ENCODE measurements around the gene PARN. TPM values are rescaled to one million over a fixed set of nuclear protein-coding genes. Genes with fewer than 3 reads are reported as not detected.
A peak's percentile ranks its signal among the peaks of the same experiment; 100 is the strongest.

PARN gene
- total RNA-seq, 1 experiment from 2014 or later, result 57.8 TPM

DNA sequence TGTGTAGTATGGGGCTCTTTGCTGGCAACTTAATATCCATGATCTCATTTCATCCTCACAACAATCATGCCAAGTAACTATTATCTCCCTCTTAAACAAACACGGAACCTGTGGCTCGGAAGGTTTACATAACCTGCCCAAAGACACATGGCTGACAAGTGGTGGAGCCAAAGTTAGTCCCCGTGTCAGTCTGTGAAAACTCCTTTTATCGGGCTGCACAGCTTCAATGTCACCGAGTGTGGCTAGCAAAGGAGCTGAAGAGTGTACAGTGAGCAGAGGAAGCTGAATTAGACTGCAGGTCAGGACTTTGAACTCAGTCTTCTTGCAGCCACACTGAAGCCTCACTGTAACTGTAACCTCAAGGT, 80.3 kb downstream of the PARN start:
- no peak for ATAC-seq
- BruUV-seq (replicated peaks), result TSS peak; percentile 16
- Histone ChIP-seq H3K4me3 (ENCODE audit: low read depth in 2 of 2, low read length in 2 of 2) (no peak overlapping the region), H3K27me3 (ENCODE audit: control insufficient read depth, insufficient read depth, low read length) (no peaks in the 10 kb centered on the region), H3K36me3 (ENCODE audit: control insufficient read depth, insufficient read depth, low read length) (peaks cover 12% of the 10 kb centered on the region), H3K27ac (ENCODE audit: low read length) (no peak overlapping the region), H3K4me1 (ENCODE audit: control insufficient read depth, insufficient read depth, low read length) (0 out of 2 replicates have a peak, but pooled peaks cover 3% of the 10 kb centered on the region), H3K9me3 (ENCODE audit: control insufficient read depth, insufficient read depth, low read depth, low read length) (no peaks in the 10 kb centered on the region)
- intact Hi-C loops (cut with micrococcal nuclease; ENCODE audit: unreplicated experiment), result no loop called here
- TF ChIP-seq TCF7L2 (IDR thresholded peaks at IDR 0.05; ENCODE audit: low read depth, low read length), result no peak
- no peak for TF ChIP-seq SIN3A (IDR thresholded peaks at IDR 0.05; ENCODE audit: borderline replicate concordance, insufficient read depth, low read depth, low read length)
- no peak for TF ChIP-seq POLR2AphosphoS5 (IDR thresholded peaks at IDR 0.05; ENCODE audit: low read depth, low read length)
- POLR2A ChIA-PET, result interaction anchor here (0.6 kb wide), 1 partner anchor 66 kb away, joined by 5 read pairs; no protein-coding TSS in a partner anchor
- CTCF ChIA-PET, result no interaction called here
- DNase-seq (ENCODE audit: low read depth, low spot score), result no peak
- in situ Hi-C loops (cut with HindIII; ENCODE audit: low pct_unique_long_range_greater_than_20kb, low sequenced_read_pairs), result no loop called here

DNA sequence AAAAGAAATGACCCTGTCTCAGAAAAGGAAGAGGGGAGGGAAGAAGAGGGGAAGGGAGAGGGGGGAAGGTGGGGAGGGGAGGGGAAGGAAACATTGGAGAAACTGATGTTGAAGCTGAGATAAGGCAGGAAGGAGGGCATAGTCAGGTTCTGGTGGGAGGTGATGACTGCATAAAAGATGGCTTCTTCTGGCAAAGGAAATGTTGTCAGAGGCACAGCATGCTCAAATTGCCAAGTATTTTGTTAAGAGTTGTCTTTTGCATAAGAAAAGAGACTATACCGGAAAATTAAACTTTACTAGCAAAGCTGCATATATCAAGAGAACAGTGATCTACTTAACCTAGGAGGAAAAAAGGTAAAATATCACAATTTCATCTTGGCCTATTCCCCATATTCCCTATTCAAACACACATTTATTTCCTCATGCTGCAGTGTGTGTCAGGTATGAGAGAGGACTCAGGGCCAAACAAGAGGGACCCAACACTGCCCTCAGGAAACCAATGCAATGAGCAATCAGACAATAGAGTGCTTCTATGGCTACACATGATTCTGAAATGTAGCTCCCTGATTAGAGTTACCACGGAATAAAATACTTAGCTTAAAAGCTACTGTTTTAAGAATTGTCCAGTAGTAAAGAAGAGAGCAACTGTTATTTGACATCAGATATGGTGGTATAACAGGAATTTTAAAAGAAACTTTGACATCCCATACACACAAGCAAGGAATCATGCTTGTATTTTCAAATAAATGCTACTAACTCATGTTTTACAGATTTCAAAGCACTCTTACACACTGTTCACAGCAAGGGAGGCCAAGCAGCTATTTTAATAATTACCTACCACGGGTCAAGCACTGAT, 80.9 kb downstream of the PARN start:
- Histone ChIP-seq H3K9me3 (ENCODE audit: control insufficient read depth, insufficient read depth, low read depth, low read length) (no peaks in the 10 kb centered on the region), H3K4me1 (ENCODE audit: control insufficient read depth, insufficient read depth, low read length) (0 out of 2 replicates have a peak, but pooled peaks cover 3% of the 10 kb centered on the region), H3K36me3 (ENCODE audit: control insufficient read depth, insufficient read depth, low read length) (peaks cover 12% of the 10 kb centered on the region), H3K4me3 (ENCODE audit: low read depth in 2 of 2, low read length in 2 of 2) (no peak overlapping the region), H3K27me3 (ENCODE audit: control insufficient read depth, insufficient read depth, low read length) (no peaks in the 10 kb centered on the region), H3K27ac (ENCODE audit: low read length) (no peak overlapping the region)
- no TSS peak for BruUV-seq (replicated peaks)
- CTCF ChIA-PET, result no interaction called here
- POLR2A ChIA-PET, result no interaction called here
- ATAC-seq (no peak), DNase-seq (ENCODE audit: low read depth, low spot score) (no peak)
- intact Hi-C loops (cut with micrococcal nuclease; ENCODE audit: unreplicated experiment) (no loop called here), in situ Hi-C loops (cut with HindIII; ENCODE audit: low pct_unique_long_range_greater_than_20kb, low sequenced_read_pairs) (no loop called here)
- TF ChIP-seq SIN3A (IDR thresholded peaks at IDR 0.05; ENCODE audit: borderline replicate concordance, insufficient read depth, low read depth, low read length), result no peak
- TF ChIP-seq POLR2AphosphoS5 (IDR thresholded peaks at IDR 0.05; ENCODE audit: low read depth, low read length), result no peak
- TF ChIP-seq TCF7L2 (IDR thresholded peaks at IDR 0.05; ENCODE audit: low read depth, low read length), result no peak
- TF ChIP-seq, protein P1, sequence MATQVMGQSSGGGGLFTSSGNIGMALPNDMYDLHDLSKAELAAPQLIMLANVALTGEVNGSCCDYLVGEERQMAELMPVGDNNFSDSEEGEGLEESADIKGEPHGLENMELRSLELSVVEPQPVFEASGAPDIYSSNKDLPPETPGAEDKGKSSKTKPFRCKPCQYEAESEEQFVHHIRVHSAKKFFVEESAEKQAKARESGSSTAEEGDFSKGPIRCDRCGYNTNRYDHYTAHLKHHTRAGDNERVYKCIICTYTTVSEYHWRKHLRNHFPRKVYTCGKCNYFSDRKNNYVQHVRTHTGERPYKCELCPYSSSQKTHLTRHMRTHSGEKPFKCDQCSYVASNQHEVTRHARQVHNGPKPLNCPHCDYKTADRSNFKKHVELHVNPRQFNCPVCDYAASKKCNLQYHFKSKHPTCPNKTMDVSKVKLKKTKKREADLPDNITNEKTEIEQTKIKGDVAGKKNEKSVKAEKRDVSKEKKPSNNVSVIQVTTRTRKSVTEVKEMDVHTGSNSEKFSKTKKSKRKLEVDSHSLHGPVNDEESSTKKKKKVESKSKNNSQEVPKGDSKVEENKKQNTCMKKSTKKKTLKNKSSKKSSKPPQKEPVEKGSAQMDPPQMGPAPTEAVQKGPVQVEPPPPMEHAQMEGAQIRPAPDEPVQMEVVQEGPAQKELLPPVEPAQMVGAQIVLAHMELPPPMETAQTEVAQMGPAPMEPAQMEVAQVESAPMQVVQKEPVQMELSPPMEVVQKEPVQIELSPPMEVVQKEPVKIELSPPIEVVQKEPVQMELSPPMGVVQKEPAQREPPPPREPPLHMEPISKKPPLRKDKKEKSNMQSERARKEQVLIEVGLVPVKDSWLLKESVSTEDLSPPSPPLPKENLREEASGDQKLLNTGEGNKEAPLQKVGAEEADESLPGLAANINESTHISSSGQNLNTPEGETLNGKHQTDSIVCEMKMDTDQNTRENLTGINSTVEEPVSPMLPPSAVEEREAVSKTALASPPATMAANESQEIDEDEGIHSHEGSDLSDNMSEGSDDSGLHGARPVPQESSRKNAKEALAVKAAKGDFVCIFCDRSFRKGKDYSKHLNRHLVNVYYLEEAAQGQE (IDR thresholded peaks at IDR 0.05; ENCODE audit: insufficient read depth in 1 of 2, low read depth in 2 of 2, low read length in 1 of 2), result no peak
- TF ChIP-seq, protein P2, sequence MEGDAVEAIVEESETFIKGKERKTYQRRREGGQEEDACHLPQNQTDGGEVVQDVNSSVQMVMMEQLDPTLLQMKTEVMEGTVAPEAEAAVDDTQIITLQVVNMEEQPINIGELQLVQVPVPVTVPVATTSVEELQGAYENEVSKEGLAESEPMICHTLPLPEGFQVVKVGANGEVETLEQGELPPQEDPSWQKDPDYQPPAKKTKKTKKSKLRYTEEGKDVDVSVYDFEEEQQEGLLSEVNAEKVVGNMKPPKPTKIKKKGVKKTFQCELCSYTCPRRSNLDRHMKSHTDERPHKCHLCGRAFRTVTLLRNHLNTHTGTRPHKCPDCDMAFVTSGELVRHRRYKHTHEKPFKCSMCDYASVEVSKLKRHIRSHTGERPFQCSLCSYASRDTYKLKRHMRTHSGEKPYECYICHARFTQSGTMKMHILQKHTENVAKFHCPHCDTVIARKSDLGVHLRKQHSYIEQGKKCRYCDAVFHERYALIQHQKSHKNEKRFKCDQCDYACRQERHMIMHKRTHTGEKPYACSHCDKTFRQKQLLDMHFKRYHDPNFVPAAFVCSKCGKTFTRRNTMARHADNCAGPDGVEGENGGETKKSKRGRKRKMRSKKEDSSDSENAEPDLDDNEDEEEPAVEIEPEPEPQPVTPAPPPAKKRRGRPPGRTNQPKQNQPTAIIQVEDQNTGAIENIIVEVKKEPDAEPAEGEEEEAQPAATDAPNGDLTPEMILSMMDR (IDR thresholded peaks at IDR 0.05), result no peak
